GM12892 (cell line): Measurements from ENCODE around the gene CEP128.
A peak's percentile ranks its signal among the peaks of the same experiment; 100 is the strongest.
"Not testable (repeated sequence)": the region's sequence is repeated elsewhere in the genome, so short reads cannot be mapped to it uniquely, and the experiment has no call there.

Experiments used
- DNase-seq: peaks from one replicate; pipeline ENCODE4 v3.0.0; 2011; ENCODE audit not compliant: insufficient read length
- FAIRE-seq: peaks from 2 replicates; lab custom pipeline; 2011; peaks lifted over from hg19 to GRCh38; lab: Jason Lieb, UNC
- POLR2A ChIP-seq: IDR thresholded peaks from 2 replicates; pipeline ENCODE4 v1.6.1; 2011; ENCODE audit warnings: low read depth, low read length, control low read depth
- POLR2AphosphoS5 ChIP-seq: IDR thresholded peaks from 2 replicates; pipeline ENCODE4 v1.6.1; 2011; ENCODE audit warnings: low read depth, low read length, control low read depth
- TAF1 ChIP-seq: IDR thresholded peaks from 2 replicates; pipeline ENCODE4 v1.6.1; 2011; ENCODE audit warnings: low read depth, mild to moderate bottlenecking, control low read depth, low read length, borderline replicate concordance

Gene CEP128

GRCh38 chr14:80974679-80975078 lies 33.1 kb upstream of the CEP128 start:
- no peak for DNase-seq
- no peak for FAIRE-seq
- no peak for TF ChIP-seq TAF1
- TF ChIP-seq POLR2A = no peak
- TF ChIP-seq POLR2AphosphoS5 = no peak

- TF ChIP-seq TAF1 (no peak), POLR2A (no peak), POLR2AphosphoS5 (no peak)
- no peak for FAIRE-seq
- no peak for DNase-seq
Measured at GRCh38 chr14:80973931-80974641, 32.5 kb upstream of the CEP128 start.

DNA sequence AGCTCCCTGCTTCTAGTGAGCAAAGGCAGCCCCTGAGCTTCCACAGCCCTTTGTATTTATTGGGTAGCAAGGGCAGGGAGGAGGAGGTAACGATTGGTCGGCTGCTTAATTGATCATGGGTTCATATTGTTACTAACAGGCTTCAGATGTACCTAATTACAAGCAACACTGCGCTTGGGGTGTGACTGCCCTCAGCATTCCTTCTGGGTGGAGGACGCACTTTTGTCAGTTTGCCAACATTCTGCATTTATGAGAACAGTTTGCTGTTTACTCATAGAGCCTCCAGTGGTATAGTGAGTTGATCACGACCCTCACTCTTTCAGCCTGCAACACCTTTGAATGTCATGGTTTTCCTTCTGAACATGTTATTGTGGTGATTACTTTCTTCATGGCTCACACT lies 23.5 kb upstream of the CEP128 start:
- TF ChIP-seq POLR2A = no peak
- no peak for TF ChIP-seq TAF1
- no peak for TF ChIP-seq POLR2AphosphoS5
- FAIRE-seq = no peak
- DNase-seq = no peak

DNA sequence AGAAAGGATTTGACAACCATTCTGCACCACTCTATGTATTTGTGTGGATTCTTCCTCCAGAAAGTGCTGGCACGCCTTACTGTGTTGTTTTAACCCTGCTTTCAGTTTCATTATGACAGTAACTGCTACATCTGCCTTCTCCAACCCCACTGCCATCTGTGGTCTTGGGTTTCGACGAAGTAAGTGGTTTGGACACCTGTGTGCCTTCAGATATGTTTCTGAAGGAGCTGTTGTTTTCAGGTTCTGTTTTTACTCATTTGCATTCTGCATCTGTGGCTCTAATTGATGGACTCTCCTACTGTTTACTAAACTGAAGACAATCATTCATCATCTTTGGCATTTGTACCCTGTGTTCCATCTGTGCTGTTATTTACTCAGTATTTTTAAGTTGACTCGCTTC lies 18.0 kb upstream of the CEP128 start:
- FAIRE-seq (peak; percentile 99), DNase-seq (peak; percentile 34)
- TF ChIP-seq POLR2AphosphoS5 (peak; percentile 83; the same call in 1 of the 2 replicates), TAF1 (no peak), POLR2A (no peak)

DNA sequence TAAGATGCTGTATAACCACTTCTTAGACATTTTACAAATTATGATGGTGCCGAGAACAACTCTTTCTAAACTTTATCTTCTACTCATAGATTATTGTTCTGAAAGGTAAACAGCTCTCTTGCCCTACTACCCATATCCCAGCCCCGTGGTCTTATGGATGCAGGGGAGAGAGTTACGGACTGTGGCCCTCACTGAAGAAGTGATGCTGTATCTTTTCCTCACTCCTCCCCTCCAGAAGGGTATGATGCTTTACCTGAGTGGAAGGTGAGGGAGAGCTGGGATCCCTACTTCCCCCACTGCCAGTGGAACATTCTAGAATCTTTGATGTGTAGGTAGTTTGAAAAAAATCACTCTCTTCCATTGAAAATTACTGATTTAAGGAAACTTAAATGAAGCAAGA lies 17.4 kb upstream of the CEP128 start:
- DNase-seq (no peak), FAIRE-seq (peak; percentile 60)
- no peak for TF ChIP-seq POLR2A
- TF ChIP-seq TAF1 = no peak
- no peak for TF ChIP-seq POLR2AphosphoS5

DNA sequence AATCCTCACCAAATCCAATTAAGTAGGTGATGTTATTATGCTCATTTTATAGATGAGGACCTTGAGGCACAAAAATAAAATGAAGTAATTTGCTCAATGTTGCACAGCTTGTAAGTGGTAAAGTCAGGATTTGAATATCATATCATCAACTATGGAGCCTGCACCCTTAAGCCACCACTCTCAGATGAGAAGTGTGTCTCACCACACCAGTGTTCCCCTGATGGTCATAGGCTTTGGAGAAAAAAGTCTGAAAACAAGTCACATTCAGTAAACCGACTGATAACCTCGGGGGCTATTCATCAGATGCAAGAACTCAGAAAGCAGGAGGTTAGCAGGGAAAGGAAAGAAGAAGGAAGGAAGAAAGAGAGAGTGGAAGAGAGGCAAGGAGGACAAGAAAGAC lies 16.7 kb upstream of the CEP128 start:
- FAIRE-seq (no peak), DNase-seq (no peak)
- no peak for TF ChIP-seq TAF1
- no peak for TF ChIP-seq POLR2AphosphoS5
- no peak for TF ChIP-seq POLR2A

- no peak for TF ChIP-seq POLR2AphosphoS5
- no peak for TF ChIP-seq POLR2A
- FAIRE-seq = no peak
- no peak for DNase-seq
Measured at GRCh38 chr14:80957613-80958012, 16.1 kb upstream of the CEP128 start.

GRCh38 chr14:80956922-80957321 lies 15.4 kb upstream of the CEP128 start:
- no peak for FAIRE-seq

GRCh38 chr14:80956102-80956501 lies 14.6 kb upstream of the CEP128 start:
- TF ChIP-seq POLR2A = no peak
- TF ChIP-seq TAF1 = no peak
- no peak for TF ChIP-seq POLR2AphosphoS5
- FAIRE-seq = no peak
- DNase-seq = no peak

More at GRCh38 chr14:80956922-80957321, 15.4 kb upstream of the CEP128 start:
- no peak for DNase-seq
- TF ChIP-seq POLR2A (no peak), TAF1 (no peak), POLR2AphosphoS5 (no peak)

GRCh38 chr14:80955416-80955941 lies 13.9 kb upstream of the CEP128 start, which contains the start of gene TSHR:
Gene TSHR (plus strand): TSS chr14:80955621. CDS start chr14:80955681, 60 bp downstream.
- FAIRE-seq (no peak), DNase-seq (no peak)
- no peak for TF ChIP-seq TAF1
- no peak for TF ChIP-seq POLR2AphosphoS5
- TF ChIP-seq POLR2A = no peak

GRCh38 chr14:80954687-80955299 lies 13.3 kb upstream of the CEP128 start:
- no peak for TF ChIP-seq POLR2A
- no peak for TF ChIP-seq POLR2AphosphoS5
- no peak for TF ChIP-seq TAF1
- peak; percentile 48 for DNase-seq
- FAIRE-seq = peak; percentile 91

GRCh38 chr14:80953211-80953610 lies 11.7 kb upstream of the CEP128 start:
- FAIRE-seq, DNase-seq: not testable (repeated sequence)
